Measurements from ENCODE around the gene DDX28. TPM values are rescaled to one million over a fixed set of nuclear protein-coding genes. Genes with fewer than 3 reads are reported as not detected.

The DDX28 gene
- polyA plus RNA-seq, 5 donors, result 5.1 to 7.6 (median 6.8) TPM

Other genes starting within 250 kb of the DDX28 start
- gene RANBP10, start 216.7 kb downstream of the DDX28 start, polyA plus RNA-seq (ENCODE audit: insufficient read depth in 1 of 5, insufficient read length in 5 of 5, low replicate concordance in 1 of 5), result 10 to 100 TPM; 27.8 to 48.2 (median 36.8) TPM
- gene TSNAXIP1, start 216.3 kb downstream of the DDX28 start, polyA plus RNA-seq (ENCODE audit: insufficient read depth in 1 of 5, insufficient read length in 5 of 5, low replicate concordance in 1 of 5), result 1 to 10 TPM; 4.8 to 7.4 (median 6.6) TPM
- gene THAP11, start 180.9 kb downstream of the DDX28 start, polyA plus RNA-seq (ENCODE audit: insufficient read depth in 1 of 5, insufficient read length in 5 of 5, low replicate concordance in 1 of 5), result 10 to 100 TPM; 23.9 to 34.0 (median 28.5) TPM
- 100 to 1,000 TPM; 106 to 132 (median 111) TPM for gene NUTF2, start 176.3 kb downstream of the DDX28 start, polyA plus RNA-seq (ENCODE audit: insufficient read depth in 1 of 5, insufficient read length in 5 of 5, low replicate concordance in 1 of 5)
- 10 to 100 TPM; 46.6 to 63.5 (median 55.7) TPM for gene CENPT, start 175.5 kb downstream of the DDX28 start, polyA plus RNA-seq (ENCODE audit: insufficient read depth in 1 of 5, insufficient read length in 5 of 5, low replicate concordance in 1 of 5)
- 10 to 100 TPM; 57.8 to 86.4 (median 78.3) TPM for gene EDC4, start 150.2 kb downstream of the DDX28 start, polyA plus RNA-seq (ENCODE audit: insufficient read depth in 1 of 5, insufficient read length in 5 of 5, low replicate concordance in 1 of 5)
- 1 to 10 TPM in 4 of 5 donors, under 1 TPM in 1; 0.60 to 3.5 (median 2.2) TPM for gene NRN1L, start 138.3 kb downstream of the DDX28 start, polyA plus RNA-seq (ENCODE audit: insufficient read depth in 1 of 5, insufficient read length in 5 of 5, low replicate concordance in 1 of 5)
- 10 to 100 TPM; 21.5 to 33.5 (median 25.7) TPM for gene PSKH1, start 130.0 kb downstream of the DDX28 start, polyA plus RNA-seq (ENCODE audit: insufficient read depth in 1 of 5, insufficient read length in 5 of 5, low replicate concordance in 1 of 5)
- 1 to 10 TPM; 2.9 to 7.5 (median 3.8) TPM for gene CTRL, start 91.4 kb downstream of the DDX28 start, polyA plus RNA-seq (ENCODE audit: insufficient read depth in 1 of 5, insufficient read length in 5 of 5, low replicate concordance in 1 of 5)
- 10 to 100 TPM; 20.6 to 39.0 (median 27.0) TPM for gene PSMB10, start 86.4 kb downstream of the DDX28 start, polyA plus RNA-seq (ENCODE audit: insufficient read depth in 1 of 5, insufficient read length in 5 of 5, low replicate concordance in 1 of 5)
- 10 to 100 TPM; 19.7 to 31.4 (median 27.9) TPM for gene LCAT, start 79.1 kb downstream of the DDX28 start, polyA plus RNA-seq (ENCODE audit: insufficient read depth in 1 of 5, insufficient read length in 5 of 5, low replicate concordance in 1 of 5)
- gene SLC12A4, start 54.6 kb downstream of the DDX28 start, polyA plus RNA-seq (ENCODE audit: insufficient read depth in 1 of 5, insufficient read length in 5 of 5, low replicate concordance in 1 of 5), result 10 to 100 TPM; 36.1 to 53.9 (median 47.5) TPM
- under 1 TPM in 1 of 5 donors, not detected in 4; 0.05 TPM for gene DPEP3, start 42.7 kb downstream of the DDX28 start, polyA plus RNA-seq (ENCODE audit: insufficient read depth in 1 of 5, insufficient read length in 5 of 5, low replicate concordance in 1 of 5)
- gene DPEP2, start 23.7 kb downstream of the DDX28 start, polyA plus RNA-seq (ENCODE audit: insufficient read depth in 1 of 5, insufficient read length in 5 of 5, low replicate concordance in 1 of 5), result 1 to 10 TPM; 1.9 to 3.0 (median 2.3) TPM
- not detected for gene DPEP2NB, start 7.3 kb downstream of the DDX28 start, polyA plus RNA-seq (ENCODE audit: insufficient read depth in 1 of 5, insufficient read length in 5 of 5, low replicate concordance in 1 of 5)
- gene DUS2, start 52 bp upstream of the DDX28 start, polyA plus RNA-seq (ENCODE audit: insufficient read depth in 1 of 5, insufficient read length in 5 of 5, low replicate concordance in 1 of 5), result 10 to 100 TPM; 13.8 to 17.9 (median 14.4) TPM
- gene NFATC3, start 62.1 kb upstream of the DDX28 start, polyA plus RNA-seq (ENCODE audit: insufficient read depth in 1 of 5, insufficient read length in 5 of 5, low replicate concordance in 1 of 5), result 10 to 100 TPM; 29.8 to 42.9 (median 40.5) TPM
- 10 to 100 TPM; 42.5 to 64.9 (median 49.6) TPM for gene ESRP2, start 212.9 kb upstream of the DDX28 start, polyA plus RNA-seq (ENCODE audit: insufficient read depth in 1 of 5, insufficient read length in 5 of 5, low replicate concordance in 1 of 5)
- gene PLA2G15, start 222.1 kb upstream of the DDX28 start, polyA plus RNA-seq (ENCODE audit: insufficient read depth in 1 of 5, insufficient read length in 5 of 5, low replicate concordance in 1 of 5), result 10 to 100 TPM; 10.0 to 14.0 (median 11.0) TPM
- 10 to 100 TPM in 4 of 5 donors, 1 to 10 TPM in 1; 10.0 to 13.3 (median 11.9) TPM for gene SLC7A6, start 241.3 kb upstream of the DDX28 start, polyA plus RNA-seq (ENCODE audit: insufficient read depth in 1 of 5, insufficient read length in 5 of 5, low replicate concordance in 1 of 5)